CD4-positive, alpha-beta T cell treated with Interleukin-6 at 100 ng/mL for 8 hours (primary cell): ENCODE measurements around the gene ADGRA3.

Experiments
- DNase-seq: peaks from one replicate; pipeline ENCODE4 v3.0.0-alpha.2; 2020; ENCODE audit warnings: mixed read lengths, low spot score

ADGRA3 gene

DNA sequence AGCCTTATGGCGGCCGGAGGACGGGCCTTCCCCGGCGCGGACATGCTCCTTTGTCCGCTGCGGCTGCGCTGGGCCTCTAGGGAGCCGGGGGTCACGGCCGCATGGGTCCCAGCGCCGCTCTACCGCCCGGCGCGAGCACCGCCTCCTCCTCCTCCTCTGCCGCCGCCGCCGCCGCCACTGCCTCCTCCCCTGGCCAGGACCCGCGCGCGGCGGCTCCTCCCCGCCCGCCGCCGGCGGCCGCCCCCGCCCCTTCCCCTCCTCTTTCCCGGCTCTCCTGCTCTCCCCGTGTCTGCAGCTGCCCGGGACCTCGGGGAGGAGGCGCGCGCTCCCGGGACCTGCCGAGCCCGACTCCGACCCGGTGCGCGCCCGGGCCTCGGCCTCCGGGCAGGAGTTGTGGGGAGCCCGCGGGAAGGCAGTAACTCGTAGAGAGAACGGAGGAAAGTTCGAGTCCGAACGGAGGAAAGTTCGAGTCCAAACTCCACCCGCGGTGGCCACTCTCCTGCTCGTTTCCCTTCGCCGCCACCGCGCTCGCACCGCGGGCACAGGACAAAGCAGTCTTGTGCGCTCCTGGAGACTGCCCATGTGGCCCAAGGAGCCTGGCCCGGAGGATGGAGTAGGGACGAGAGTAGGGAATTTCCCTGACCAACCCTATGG lies at the start of gene ADGRA3:
ADGRA3 (minus strand) TSS at position 179 of the 654 bp plus-strand sequence. CDS start 282 bp downstream, outside the sequence.
- peak; percentile 9 for DNase-seq

DNA sequence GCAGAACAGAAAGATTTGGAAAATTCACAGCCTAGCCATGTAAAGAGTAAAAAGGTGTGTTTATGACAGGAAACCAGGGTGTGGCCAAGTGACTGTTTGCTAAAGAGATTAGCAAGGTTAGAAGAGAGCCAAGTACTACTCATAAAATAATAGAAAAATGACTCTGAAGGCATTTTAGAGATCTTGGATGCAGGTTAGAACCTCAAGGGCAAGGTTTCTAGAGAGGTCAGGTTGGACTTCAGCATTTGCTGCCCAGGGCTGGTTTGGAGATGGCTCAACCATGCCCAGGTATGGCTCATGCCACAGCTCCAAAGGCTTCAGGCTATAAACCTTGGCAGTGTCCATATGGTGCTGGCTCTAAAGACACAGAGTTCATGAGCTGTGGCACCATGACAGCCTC lies 40.6 kb upstream of the ADGRA3 start:
- DNase-seq: no peak

DNA sequence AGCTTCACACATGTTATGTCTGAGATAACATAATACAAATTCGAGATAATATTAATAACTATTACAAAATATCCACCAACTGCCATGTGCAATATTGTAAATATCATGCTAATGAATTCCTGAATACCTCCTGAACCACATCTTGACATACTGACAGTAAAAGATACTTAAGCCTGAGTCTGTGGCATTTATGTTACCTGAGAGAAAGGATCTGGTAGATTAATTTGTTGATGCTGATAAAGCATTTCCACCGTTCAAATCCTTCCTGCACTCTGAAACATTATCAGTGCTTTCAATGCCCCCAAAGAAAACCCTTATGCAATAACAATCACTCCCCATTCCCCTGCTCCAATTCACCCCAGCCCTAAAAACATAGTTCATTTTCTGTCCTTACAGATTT lies 38.8 kb upstream of the ADGRA3 start:
- DNase-seq: no peak

DNA sequence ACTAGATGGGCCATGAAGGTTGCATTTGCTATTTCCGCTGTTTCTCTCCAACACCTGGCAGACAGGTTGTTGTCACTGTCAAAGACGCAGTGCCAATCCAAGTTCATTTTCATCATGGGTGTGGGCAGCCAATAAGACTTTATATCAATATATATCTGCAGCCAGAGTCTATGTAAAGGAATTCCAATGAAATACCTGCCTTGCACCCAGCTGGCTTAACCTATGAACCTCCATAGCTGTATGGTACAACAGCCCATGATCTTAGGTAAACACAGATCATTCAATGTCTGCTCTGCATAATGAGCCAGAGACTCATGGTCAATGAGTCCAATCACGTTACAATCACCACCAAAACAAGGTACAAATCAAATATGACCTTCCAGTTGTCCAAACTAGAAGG lies 37.7 kb upstream of the ADGRA3 start:
- DNase-seq: no peak

- no peak for DNase-seq
Measured at GRCh38 chr4:22552812-22553211, 36.9 kb upstream of the ADGRA3 start.

DNA sequence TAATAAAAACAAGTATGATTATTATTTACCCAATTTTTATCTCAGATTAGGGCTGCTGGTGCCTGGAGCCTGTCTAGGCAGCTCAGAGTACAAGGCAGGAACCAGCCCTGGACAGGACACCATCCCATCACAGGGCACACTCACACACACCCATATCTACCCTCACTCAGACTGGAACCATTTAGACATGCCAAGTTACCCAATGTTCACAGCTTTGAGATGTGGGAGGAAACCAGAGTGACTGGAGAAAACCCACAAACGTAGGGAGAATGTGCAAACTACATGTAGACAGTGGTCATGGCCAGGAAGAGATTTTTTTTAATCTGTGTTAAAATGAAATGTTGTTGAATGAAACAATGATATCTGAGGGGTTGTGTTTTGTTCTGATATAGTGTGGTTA lies 35.7 kb upstream of the ADGRA3 start:
- DNase-seq: no peak

GRCh38 chr4:22546299-22546698 lies 30.4 kb upstream of the ADGRA3 start:
- DNase-seq: no peak

DNA sequence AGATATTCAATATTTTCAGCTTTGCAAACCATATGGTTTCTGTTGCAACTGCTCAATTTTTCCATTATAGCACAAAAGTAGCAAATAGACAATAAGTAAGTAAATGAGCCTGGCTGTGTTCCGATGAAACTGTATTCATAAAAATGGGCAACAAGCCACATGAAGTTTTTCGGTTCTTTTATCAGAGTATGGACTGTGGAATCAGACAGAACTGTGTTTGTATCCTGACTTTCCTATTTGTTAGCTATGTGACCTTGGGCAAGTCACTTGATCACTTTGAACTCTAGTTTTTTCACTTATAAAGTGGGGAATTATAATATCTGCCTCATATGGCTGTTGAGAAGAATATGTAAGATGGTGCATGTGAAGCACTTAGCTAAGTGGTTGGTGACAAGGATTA lies 23.4 kb upstream of the ADGRA3 start:
- no peak for DNase-seq

- DNase-seq: no peak
Measured at GRCh38 chr4:22537864-22538263, 22.0 kb upstream of the ADGRA3 start.

GRCh38 chr4:22534374-22534773 lies 18.5 kb upstream of the ADGRA3 start:
- no peak for DNase-seq

- no peak for DNase-seq
Measured at GRCh38 chr4:22532896-22533295, 17.0 kb upstream of the ADGRA3 start.

DNA sequence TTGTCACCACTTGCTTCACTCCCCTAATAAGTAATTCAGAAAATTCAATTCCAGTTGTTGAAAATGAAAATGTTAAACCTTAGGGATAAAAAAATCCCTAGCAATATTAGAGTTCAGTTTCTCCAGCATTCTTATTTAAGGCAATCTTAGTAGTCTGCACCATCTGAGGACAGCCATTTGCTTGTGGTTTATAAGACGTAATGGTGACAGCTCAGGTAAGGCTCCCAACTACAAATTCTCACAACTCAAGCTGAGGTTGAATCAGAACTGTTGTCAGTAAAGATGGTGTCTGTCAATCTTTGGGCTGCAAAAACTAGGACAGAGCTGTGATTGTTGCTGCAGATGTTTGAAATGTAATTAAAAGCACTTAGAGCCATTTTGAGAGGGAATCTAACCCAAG lies 16.3 kb upstream of the ADGRA3 start:
- no peak for DNase-seq

DNA sequence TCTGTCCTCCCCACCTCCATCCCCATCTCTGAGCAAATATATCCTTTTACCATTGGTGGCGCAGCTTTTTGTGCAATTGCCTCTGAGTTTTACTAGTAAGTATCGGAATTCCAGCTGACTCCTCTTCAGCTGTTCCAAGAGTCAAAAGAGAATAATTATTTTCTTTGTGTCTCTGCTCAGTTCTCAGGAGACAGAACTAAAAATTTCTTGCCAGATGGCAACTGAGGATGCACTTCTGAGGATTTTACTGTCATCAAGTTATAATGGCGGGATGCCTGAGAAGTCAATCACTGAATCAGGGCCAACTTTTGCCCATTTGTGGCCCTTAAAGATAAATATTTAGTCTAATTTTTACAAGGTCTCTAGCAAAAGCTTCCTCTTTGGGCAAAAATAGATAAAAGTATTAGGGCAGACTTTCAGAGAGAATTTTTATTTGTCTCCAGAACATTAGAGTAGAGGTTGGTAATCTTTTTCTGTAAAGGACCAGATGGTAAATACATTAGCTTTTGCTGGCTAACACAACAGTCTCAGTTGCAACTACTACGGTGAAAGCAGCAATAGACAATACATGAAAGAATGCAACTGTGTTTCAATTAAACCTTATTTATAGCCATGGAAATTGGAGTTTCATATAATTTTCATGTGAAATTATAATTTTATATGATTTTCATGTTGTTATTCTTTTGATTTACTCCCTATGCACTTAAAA lies 15.6 kb upstream of the ADGRA3 start:
- no peak for DNase-seq

DNA sequence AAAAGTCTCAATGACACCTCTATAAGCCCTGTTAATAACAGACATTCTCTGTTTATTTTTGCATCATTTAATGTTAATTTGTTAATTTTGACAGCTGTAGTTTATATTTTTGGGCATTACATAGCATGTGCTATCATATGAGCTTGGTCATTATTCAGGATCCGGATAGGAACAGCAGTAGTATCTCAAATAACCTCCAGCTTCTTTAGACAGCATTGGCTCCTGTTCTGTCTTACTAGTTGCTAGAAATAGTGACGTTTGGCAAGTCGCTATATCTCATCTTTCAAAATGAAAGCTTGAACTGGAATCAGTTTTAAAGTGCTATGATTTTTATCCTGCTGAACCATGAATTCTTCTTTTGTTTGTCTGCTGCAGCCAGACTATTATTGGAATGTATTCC lies 9.0 kb upstream of the ADGRA3 start:
- no peak for DNase-seq

GRCh38 chr4:22522706-22523501 lies 7.0 kb upstream of the ADGRA3 start:
- no peak for DNase-seq

DNA sequence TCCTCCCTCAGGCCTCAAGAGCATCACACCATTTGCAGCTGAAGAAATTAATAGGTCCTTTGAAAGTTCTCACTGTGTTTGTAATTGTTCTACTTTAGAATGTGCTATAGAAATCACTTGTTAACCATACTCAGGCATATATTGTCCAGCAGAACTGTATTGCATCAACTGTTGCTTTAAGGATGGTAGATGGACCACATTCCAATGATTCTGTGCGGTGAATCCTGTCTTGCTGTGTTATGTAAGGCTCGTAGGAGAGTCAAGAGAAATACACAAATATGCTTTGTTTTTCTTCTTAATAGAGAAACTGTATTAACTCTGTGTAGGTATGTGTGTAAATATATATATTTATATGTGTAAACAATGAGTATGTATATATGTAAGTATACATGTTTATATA lies 6.3 kb upstream of the ADGRA3 start:
- no peak for DNase-seq

DNA sequence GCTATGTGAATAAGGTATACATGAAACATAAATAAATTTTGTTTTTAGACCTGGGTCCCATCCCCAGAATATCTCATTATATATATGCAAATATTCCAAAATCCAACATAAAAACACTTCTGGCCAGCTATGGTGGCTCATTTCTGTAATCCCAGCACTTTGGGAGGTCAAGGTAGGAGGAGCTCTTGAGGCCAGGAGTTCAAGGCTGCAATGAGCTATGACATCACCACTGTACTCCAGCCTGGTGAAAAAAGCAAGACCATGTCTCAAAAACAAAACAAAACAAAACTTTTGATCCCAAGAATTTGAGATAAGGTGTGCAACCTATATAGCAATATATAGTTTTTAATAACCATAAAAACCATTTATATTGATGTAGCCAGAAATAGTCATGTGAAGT lies 5.4 kb upstream of the ADGRA3 start:
- no peak for DNase-seq

GRCh38 chr4:22515145-22515887 lies 550 bp downstream of the ADGRA3 start:
- no peak for DNase-seq

DNA sequence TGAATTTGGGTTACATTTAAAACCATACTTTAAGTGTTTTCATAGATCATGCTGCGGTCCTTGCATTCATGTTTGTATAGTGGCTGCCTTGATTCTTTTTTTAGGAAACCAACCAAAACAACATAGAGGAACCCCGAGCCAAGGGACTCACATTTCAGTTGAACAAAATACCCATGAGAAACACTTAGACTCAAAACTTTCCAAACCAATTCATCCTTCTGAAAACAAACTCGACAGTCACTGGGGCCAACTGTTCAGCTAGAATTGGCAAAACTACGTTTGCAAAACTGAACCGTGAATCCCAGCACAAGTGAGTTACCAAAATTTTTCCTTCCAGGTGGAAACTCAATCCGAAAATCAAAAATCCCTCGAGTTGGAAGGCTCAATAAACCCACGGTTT lies 1.4 kb downstream of the ADGRA3 start:
- DNase-seq: no peak

- no peak for DNase-seq
Measured at GRCh38 chr4:22514001-22514400, 1.9 kb downstream of the ADGRA3 start.

DNA sequence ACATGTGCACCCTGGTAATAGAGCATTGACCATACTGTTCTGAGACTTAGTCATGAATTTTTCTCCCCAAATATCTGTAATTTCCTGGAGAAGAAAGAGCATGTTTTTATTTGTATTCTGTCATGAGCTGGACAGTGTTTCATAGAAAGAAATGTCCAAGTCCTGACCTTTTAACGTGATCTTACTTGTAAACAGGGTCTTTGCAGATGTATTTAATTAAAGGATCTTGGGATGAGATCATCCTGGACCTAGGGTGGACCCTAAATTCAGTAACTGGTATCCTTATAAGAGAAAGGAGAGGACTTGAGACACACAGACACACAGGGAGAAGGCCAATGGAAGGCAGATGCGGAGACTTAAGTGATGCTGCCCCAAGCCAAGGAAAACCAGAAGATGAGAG lies 3.6 kb downstream of the ADGRA3 start:
- DNase-seq: no peak

DNA sequence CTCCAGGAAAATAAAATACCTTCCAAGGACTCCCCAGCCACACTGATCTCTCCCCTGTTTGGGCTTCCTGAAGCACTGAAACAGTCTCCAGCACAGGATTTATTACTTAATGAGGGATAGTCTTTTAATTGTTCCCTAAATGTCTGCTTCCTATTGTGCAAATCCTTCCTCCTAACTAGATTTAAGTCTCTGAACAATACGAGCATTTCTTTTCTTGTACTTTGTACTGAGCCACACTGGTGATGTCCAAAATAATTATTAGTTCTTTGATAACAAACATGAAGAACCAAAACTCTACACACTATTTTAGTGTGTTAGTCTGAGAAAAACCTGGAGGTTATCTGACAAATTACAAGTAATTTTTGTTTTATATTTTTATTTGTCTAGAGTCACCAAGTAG lies 5.1 kb downstream of the ADGRA3 start:
- no peak for DNase-seq
